Measurements from ENCODE around the gene TOP3B.

TOP3B gene

GRCh38 chr22:21961886-21962654 lies 20.5 kb downstream of the TOP3B start:
- DNase-seq = no peak

GRCh38 chr22:21961127-21961867 lies 21.3 kb downstream of the TOP3B start:
- no peak for DNase-seq

- no peak for DNase-seq
Observed at GRCh38 chr22:21960200-21961126, 22.1 kb downstream of the TOP3B start.

- DNase-seq = no peak
Observed at GRCh38 chr22:21959274-21960074, 23.1 kb downstream of the TOP3B start.

GRCh38 chr22:21958360-21959273 lies 24.0 kb downstream of the TOP3B start:
- no peak for DNase-seq

GRCh38 chr22:21952586-21953571 lies 29.7 kb downstream of the TOP3B start, which contains the start of gene PPM1F:
TSS of gene PPM1F (minus strand) at chr22:21952848. CDS start at chr22:21946048, 6,800 bp downstream.
- peak; percentile 49 for DNase-seq

- DNase-seq = no peak
Observed at GRCh38 chr22:21951931-21952465, 30.6 kb downstream of the TOP3B start.

- DNase-seq = no peak
Observed at GRCh38 chr22:21951062-21951461, 31.5 kb downstream of the TOP3B start.

- no peak for DNase-seq
Observed at GRCh38 chr22:21949948-21950347, 32.6 kb downstream of the TOP3B start.

GRCh38 chr22:21949569-21949918 lies 33.0 kb downstream of the TOP3B start:
- DNase-seq = no peak

GRCh38 chr22:21948824-21949568 lies 33.6 kb downstream of the TOP3B start:
- no peak for DNase-seq

- DNase-seq = no peak
Observed at GRCh38 chr22:21948390-21948789, 34.2 kb downstream of the TOP3B start.

- no peak for DNase-seq
Observed at GRCh38 chr22:21947040-21948014, 35.3 kb downstream of the TOP3B start.

- DNase-seq = no peak
Observed at GRCh38 chr22:21946262-21946925, 36.2 kb downstream of the TOP3B start.

- no peak for DNase-seq
Observed at GRCh38 chr22:21945453-21946261, 36.9 kb downstream of the TOP3B start.

- DNase-seq = no peak
Observed at GRCh38 chr22:21944871-21945270, 37.7 kb downstream of the TOP3B start.

Data from DMS153 (cell line).